Measurements from ENCODE around the gene MMP20. TPM values are rescaled to one million over a fixed set of nuclear protein-coding genes. Genes with fewer than 3 reads are reported as not detected.

MMP20 gene
- total RNA-seq, 4 donors from 2014 or later, result not detected

- no peak overlapping the region for H3K4me3 ChIP-seq
- H3K27ac ChIP-seq, result peak overlapping the region; percentile 9
- no peaks in the 10 kb centered on the region for H3K27me3 ChIP-seq
- WGBS, result 72% methylated on average over 6 of the region's 6 CpGs
- no peak for DNase-seq (ENCODE audit: low spot score in 2 of 2)
- no peaks in the 10 kb centered on the region for H3K9me3 ChIP-seq
- no peak for TF ChIP-seq POLR2A (IDR thresholded peaks at IDR 0.05)
- TF ChIP-seq, protein P1, sequence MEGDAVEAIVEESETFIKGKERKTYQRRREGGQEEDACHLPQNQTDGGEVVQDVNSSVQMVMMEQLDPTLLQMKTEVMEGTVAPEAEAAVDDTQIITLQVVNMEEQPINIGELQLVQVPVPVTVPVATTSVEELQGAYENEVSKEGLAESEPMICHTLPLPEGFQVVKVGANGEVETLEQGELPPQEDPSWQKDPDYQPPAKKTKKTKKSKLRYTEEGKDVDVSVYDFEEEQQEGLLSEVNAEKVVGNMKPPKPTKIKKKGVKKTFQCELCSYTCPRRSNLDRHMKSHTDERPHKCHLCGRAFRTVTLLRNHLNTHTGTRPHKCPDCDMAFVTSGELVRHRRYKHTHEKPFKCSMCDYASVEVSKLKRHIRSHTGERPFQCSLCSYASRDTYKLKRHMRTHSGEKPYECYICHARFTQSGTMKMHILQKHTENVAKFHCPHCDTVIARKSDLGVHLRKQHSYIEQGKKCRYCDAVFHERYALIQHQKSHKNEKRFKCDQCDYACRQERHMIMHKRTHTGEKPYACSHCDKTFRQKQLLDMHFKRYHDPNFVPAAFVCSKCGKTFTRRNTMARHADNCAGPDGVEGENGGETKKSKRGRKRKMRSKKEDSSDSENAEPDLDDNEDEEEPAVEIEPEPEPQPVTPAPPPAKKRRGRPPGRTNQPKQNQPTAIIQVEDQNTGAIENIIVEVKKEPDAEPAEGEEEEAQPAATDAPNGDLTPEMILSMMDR (IDR thresholded peaks at IDR 0.05), result no peak
- TF ChIP-seq POLR2AphosphoS5 (IDR thresholded peaks at IDR 0.05), result no peak
- TF ChIP-seq EP300 (IDR thresholded peaks at IDR 0.05), result no peak
- no peaks in the 10 kb centered on the region for H3K36me3 ChIP-seq
- no peaks in the 10 kb centered on the region for H3K4me1 ChIP-seq
Measured at GRCh38 chr11:102551169-102551781, 73.9 kb downstream of the MMP20 start.

- no peak for DNase-seq (ENCODE audit: low spot score in 2 of 2)
- H3K36me3 ChIP-seq, result no peaks in the 10 kb centered on the region
- WGBS, result 74% methylated on average over 3 of the region's 3 CpGs
- TF ChIP-seq, protein P1 (IDR thresholded peaks at IDR 0.05), result no peak
- TF ChIP-seq POLR2A (IDR thresholded peaks at IDR 0.05), result no peak
- TF ChIP-seq EP300 (IDR thresholded peaks at IDR 0.05), result no peak
- no peak for TF ChIP-seq POLR2AphosphoS5 (IDR thresholded peaks at IDR 0.05)
- no peak overlapping the region for H3K27ac ChIP-seq
- no peaks in the 10 kb centered on the region for H3K27me3 ChIP-seq
- no peaks in the 10 kb centered on the region for H3K4me1 ChIP-seq
- H3K9me3 ChIP-seq, result no peaks in the 10 kb centered on the region
- H3K4me3 ChIP-seq, result no peak overlapping the region
Measured at GRCh38 chr11:102546923-102547471, 78.1 kb downstream of the MMP20 start.

DNA sequence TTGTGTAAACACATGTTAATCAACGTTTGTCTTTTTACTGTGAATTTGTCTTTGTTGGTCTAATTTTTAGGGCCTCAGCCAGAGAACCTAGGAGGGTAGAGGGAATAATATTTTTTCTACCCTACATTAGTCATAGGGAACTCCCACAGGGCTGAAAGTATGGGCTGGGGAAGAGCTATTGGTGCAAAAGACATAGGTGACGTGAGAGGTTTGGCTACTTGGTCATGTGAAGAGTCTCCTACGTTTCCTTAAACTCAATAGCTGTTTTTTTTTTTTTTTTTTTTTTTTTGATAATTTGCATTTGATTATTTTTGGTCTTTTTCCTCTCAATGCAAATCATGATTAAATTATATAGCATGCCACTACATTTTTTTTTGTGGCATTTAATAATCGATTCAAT, 78.7 kb downstream of the MMP20 start:
- H3K4me1 ChIP-seq, result no peaks in the 10 kb centered on the region
- TF ChIP-seq, protein P1 (IDR thresholded peaks at IDR 0.05), result no peak
- H3K27me3 ChIP-seq, result no peaks in the 10 kb centered on the region
- H3K9me3 ChIP-seq, result no peaks in the 10 kb centered on the region
- H3K4me3 ChIP-seq, result no peak overlapping the region
- H3K36me3 ChIP-seq, result no peaks in the 10 kb centered on the region
- WGBS, result 65% methylated on average over 4 of the region's 4 CpGs
- no peak for DNase-seq (ENCODE audit: low spot score in 2 of 2)
- H3K27ac ChIP-seq, result no peak overlapping the region

DNA sequence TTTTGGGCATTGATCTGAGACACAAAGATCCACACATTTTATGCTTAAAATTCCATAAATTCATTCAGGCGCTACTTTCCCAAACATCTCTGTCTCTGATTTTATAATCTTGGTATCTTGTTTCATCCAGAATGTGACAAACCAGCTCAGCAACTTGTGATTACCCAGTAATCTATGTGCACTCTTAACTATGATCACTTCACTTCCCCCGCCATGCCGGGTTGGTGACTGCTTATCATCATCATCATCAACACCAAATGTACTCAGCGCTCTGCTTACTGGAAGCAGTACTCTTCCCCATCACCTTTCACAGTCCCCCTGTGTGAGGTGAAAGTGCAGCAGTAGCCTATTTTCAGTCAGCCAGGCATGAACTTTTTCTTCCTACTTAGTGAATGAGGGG, 79.4 kb downstream of the MMP20 start:
- Histone ChIP-seq H3K27me3 (no peaks in the 10 kb centered on the region), H3K9me3 (no peaks in the 10 kb centered on the region), H3K4me3 (no peak overlapping the region), H3K27ac (no peak overlapping the region), H3K4me1 (no peaks in the 10 kb centered on the region), H3K36me3 (no peaks in the 10 kb centered on the region)
- TF ChIP-seq EP300 (IDR thresholded peaks at IDR 0.05), result no peak
- TF ChIP-seq, protein P1 (IDR thresholded peaks at IDR 0.05), result no peak
- TF ChIP-seq POLR2AphosphoS5 (IDR thresholded peaks at IDR 0.05), result no peak
- TF ChIP-seq POLR2A (IDR thresholded peaks at IDR 0.05), result no peak
- DNase-seq (ENCODE audit: low spot score in 2 of 2), result no peak
- 74% methylated on average over 4 of the region's 4 CpGs for whole genome bisulfite sequencing

GRCh38 chr11:102544594-102544993, 80.5 kb downstream of the MMP20 start:
- no peak for TF ChIP-seq POLR2A (IDR thresholded peaks at IDR 0.05)
- TF ChIP-seq, protein P1 (IDR thresholded peaks at IDR 0.05), result no peak
- TF ChIP-seq POLR2AphosphoS5 (IDR thresholded peaks at IDR 0.05), result no peak
- no peak for TF ChIP-seq EP300 (IDR thresholded peaks at IDR 0.05)
- H3K36me3 ChIP-seq, result no peaks in the 10 kb centered on the region
- H3K4me3 ChIP-seq, result no peak overlapping the region
- H3K27me3 ChIP-seq, result no peaks in the 10 kb centered on the region
- no peaks in the 10 kb centered on the region for H3K4me1 ChIP-seq
- no peaks in the 10 kb centered on the region for H3K9me3 ChIP-seq
- no peak for DNase-seq (ENCODE audit: low spot score in 2 of 2)
- WGBS, result 82% methylated on average over 1 of the region's 1 CpG
- no peak overlapping the region for H3K27ac ChIP-seq
